HEK293T (cell line): ENCODE results near the gene SORBS2.

ENCODE experiments used
- ARNT ChIP-seq: fragments of 450-650 bp; IDR thresholded peaks from 2 replicates; pipeline ENCODE4 v1.6.1; 2017; ENCODE audit warnings: mild to moderate bottlenecking
- BHLHE40 ChIP-seq: fragments of 450-650 bp; IDR thresholded peaks from 2 replicates; pipeline ENCODE4 v1.6.1; 2016; ENCODE audit warnings: mild to moderate bottlenecking, moderate library complexity, borderline replicate concordance
- CTBP1 ChIP-seq: fragments of 450-650 bp; IDR thresholded peaks from 2 replicates; pipeline ENCODE4 v1.6.1; 2016; ENCODE audit warnings: borderline replicate concordance
- ELF4 ChIP-seq: fragments of 450-650 bp; IDR thresholded peaks from 2 replicates; pipeline ENCODE4 v1.6.1; 2017; ENCODE audit warnings: antibody characterized with exemption
- FOXA1 ChIP-seq: fragments of 450-650 bp; IDR thresholded peaks from 2 replicates; pipeline ENCODE4 v1.6.1; 2016; ENCODE audit warnings: mild to moderate bottlenecking
- FOXK2 ChIP-seq: fragments of 450-650 bp; IDR thresholded peaks from 2 replicates; pipeline ENCODE4 v1.6.1; 2016; ENCODE audit warnings: mild to moderate bottlenecking
- FOXM1 ChIP-seq: fragments of 450-650 bp; IDR thresholded peaks from 2 replicates; pipeline ENCODE4 v1.6.1; 2017; ENCODE audit warnings: mild to moderate bottlenecking, borderline replicate concordance
- HDGF ChIP-seq: fragments of 450-650 bp; IDR thresholded peaks from 2 replicates; pipeline ENCODE4 v1.6.1; 2017; ENCODE audit warnings: antibody characterized with exemption, borderline replicate concordance
- LEF1 ChIP-seq: fragments of 450-650 bp; IDR thresholded peaks from 2 replicates; pipeline ENCODE4 v1.6.1; 2017; ENCODE audit warnings: mild to moderate bottlenecking, borderline replicate concordance
- PKNOX1 ChIP-seq: fragments of 450-650 bp; IDR thresholded peaks from 2 replicates; pipeline ENCODE4 v1.6.1; 2016
- SP1 ChIP-seq: fragments of 450-650 bp; IDR thresholded peaks from 2 replicates; pipeline ENCODE4 v1.6.1; 2017
- SUZ12 ChIP-seq: fragments of 450-650 bp; IDR thresholded peaks from 2 replicates; pipeline ENCODE4 v1.6.1; 2016; ENCODE audit warnings: mild to moderate bottlenecking
- TARDBP ChIP-seq: fragments of 450-650 bp; IDR thresholded peaks from 2 replicates; pipeline ENCODE4 v1.6.1; 2016
- ZNF384 ChIP-seq: fragments of 450-650 bp; IDR thresholded peaks from 2 replicates; pipeline ENCODE4 v1.6.1; 2016

GRCh38 chr4:185634066-185634652 lies 177.8 kb downstream of the SORBS2 start:
- TF ChIP-seq CTBP1 (no peak), HDGF (no peak), ZNF384 (no peak), TARDBP (no peak), ELF4 (no peak), SUZ12 (no peak), SP1 (no peak), ARNT (no peak), PKNOX1 (no peak), FOXK2 (no peak), FOXM1 (no peak), BHLHE40 (no peak), FOXA1 (no peak), LEF1 (no peak)
